Esophagus squamous epithelium (tissue), 4 donors: Measurements from ENCODE around the gene CST8.

ENCODE experiments used
- POLR2A ChIP-seq, 4 donors: fragments of 450-650 bp; IDR thresholded peaks; one replicate each; pipeline ENCODE4 v1.6.1; 2017; ENCODE audit warnings: antibody characterized with exemption in 4 of 4, mild to moderate bottlenecking in 4 of 4, moderate library complexity in 3 of 4
- TF ChIP-seq, protein P1 (sequence below), 6 experiments: fragments of 450-650 bp in 4 of 6; fragments of 200-600 bp in 2 of 6; sonication (generic) in 2 of 6; IDR thresholded peaks; one replicate each; pipeline ENCODE4 v1.5.1; 2016 to 2019; ENCODE audit warnings: antibody characterized with exemption in 6 of 6, mild to moderate bottlenecking in 4 of 6, moderate library complexity in 4 of 6

DNA sequence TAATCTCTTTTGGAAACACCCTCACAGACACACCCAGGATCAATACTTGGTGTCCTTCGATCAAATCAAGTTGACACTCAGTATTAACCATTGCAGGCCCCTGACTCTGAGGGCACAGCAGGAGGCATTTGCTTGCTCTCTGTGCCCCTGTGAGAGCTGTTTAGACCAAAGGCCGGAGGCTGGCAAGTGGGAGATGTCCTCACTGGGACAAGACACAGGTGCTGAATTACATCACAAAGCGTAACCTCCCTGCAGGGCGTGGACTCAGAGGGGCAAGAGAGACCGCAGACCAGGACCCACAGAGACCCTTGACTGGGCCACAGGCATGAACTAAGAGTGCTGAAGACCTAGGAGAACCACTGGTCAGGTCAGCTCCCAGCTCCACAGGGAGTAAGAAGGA is at the start of gene CST8:
- TF ChIP-seq, protein P1, sequence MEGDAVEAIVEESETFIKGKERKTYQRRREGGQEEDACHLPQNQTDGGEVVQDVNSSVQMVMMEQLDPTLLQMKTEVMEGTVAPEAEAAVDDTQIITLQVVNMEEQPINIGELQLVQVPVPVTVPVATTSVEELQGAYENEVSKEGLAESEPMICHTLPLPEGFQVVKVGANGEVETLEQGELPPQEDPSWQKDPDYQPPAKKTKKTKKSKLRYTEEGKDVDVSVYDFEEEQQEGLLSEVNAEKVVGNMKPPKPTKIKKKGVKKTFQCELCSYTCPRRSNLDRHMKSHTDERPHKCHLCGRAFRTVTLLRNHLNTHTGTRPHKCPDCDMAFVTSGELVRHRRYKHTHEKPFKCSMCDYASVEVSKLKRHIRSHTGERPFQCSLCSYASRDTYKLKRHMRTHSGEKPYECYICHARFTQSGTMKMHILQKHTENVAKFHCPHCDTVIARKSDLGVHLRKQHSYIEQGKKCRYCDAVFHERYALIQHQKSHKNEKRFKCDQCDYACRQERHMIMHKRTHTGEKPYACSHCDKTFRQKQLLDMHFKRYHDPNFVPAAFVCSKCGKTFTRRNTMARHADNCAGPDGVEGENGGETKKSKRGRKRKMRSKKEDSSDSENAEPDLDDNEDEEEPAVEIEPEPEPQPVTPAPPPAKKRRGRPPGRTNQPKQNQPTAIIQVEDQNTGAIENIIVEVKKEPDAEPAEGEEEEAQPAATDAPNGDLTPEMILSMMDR (IDR thresholded peaks at IDR 0.05): no peak
- TF ChIP-seq POLR2A (IDR thresholded peaks at IDR 0.05): no peak
